Gastroesophageal sphincter (tissue), 4 donors: ENCODE measurements around the gene PRDM13. TPM values are rescaled to one million over a fixed set of nuclear protein-coding genes. Genes with fewer than 3 reads are reported as not detected.
A peak's percentile ranks its signal among the peaks of the same experiment; 100 is the strongest.

Source experiments
- ATAC-seq: fragments of 150-250 bp; one replicate; pipeline ENCODE4 v1.9.1; 2016; ENCODE audit warnings: mild to moderate bottlenecking, moderate library complexity
- H3K27ac ChIP-seq, 4 donors: fragments of 200-600 bp; sonication (generic) in 3 of 4; 1 replicate in 3 of 4; 2 replicates in 1 of 4; pipeline ENCODE4 v1.5.1; 2016 to 2019
- H3K27me3 ChIP-seq: fragments of 200-600 bp; sonication (generic); one replicate; pipeline ENCODE4 v1.5.1; 2019
- H3K36me3 ChIP-seq, 2 donors: fragments of 200-600 bp; sonication (generic); one replicate each; pipeline ENCODE4 v1.5.1; 2019; ENCODE audit warnings: control low read depth in 1 of 2
- H3K4me1 ChIP-seq, 3 donors: fragments of 200-600 bp; sonication (generic); 1 replicate in 2 of 3; 2 replicates in 1 of 3; pipeline ENCODE4 v1.5.1; 2016 to 2019; ENCODE audit warnings: control low read depth in 2 of 3
- H3K4me3 ChIP-seq, 2 donors: fragments of 200-600 bp; sonication (generic); one replicate each; pipeline ENCODE4 v1.5.1; 2019; ENCODE audit warnings: mild to moderate bottlenecking in 1 of 2, moderate library complexity in 1 of 2
- H3K9me3 ChIP-seq, 3 donors: fragments of 200-600 bp; sonication (generic); one replicate each; pipeline ENCODE4 v1.5.1; 2017 to 2019; ENCODE audit warnings: control low read depth in 2 of 3
- CTCF ChIP-seq, 4 experiments: fragments of 200-600 bp in 2 of 4; fragments of 450-650 bp in 2 of 4; sonication (generic) in 1 of 4; IDR thresholded peaks; one replicate each; pipeline ENCODE4 v1.5.1; 2017 to 2019; ENCODE audit warnings: antibody characterized with exemption in 4 of 4, mild to moderate bottlenecking in 2 of 4, moderate library complexity in 2 of 4
- EP300 ChIP-seq: sonication (generic); formaldehyde crosslinking; IDR thresholded peaks from one replicate; pipeline ENCODE4 v1.6.1; 2017; ENCODE audit warnings: antibody characterized with exemption, mild to moderate bottlenecking
- POLR2A ChIP-seq, 2 donors: fragments of 450-650 bp; IDR thresholded peaks; one replicate each; pipeline ENCODE4 v1.6.1; 2017; ENCODE audit warnings: antibody characterized with exemption in 2 of 2, mild to moderate bottlenecking in 2 of 2, moderate library complexity in 1 of 2
- POLR2AphosphoS5 ChIP-seq: sonication (generic); formaldehyde crosslinking; IDR thresholded peaks from one replicate; pipeline ENCODE4 v1.6.1; 2017; ENCODE audit warnings: antibody characterized with exemption
- WGBS, 2 donors: methylation state at CpG; one replicate each; pipeline ENCODE4 v1.1.5; 2018; ENCODE audit warnings: low coverage in 1 of 2; 5-methylcytosine and 5-hydroxymethylcytosine counted together
- total RNA-seq, 4 donors: library from RNA; depleted of rRNA; stranded (reverse); fragments of >200 nt; gene quantifications; one replicate each; pipeline ENCODE4 v1.1.0, GENCODE V29; 2016

The PRDM13 gene
- total RNA-seq, 4 donors from 2014 or later = not detected

- H3K9me3 ChIP-seq = no peaks in the 10 kb centered on the region
- no peak for ATAC-seq
- no peak for TF ChIP-seq EP300
- TF ChIP-seq CTCF (IDR thresholded peaks at IDR 0.05) = no peak
- TF ChIP-seq POLR2AphosphoS5 = no peak
- no peak for TF ChIP-seq POLR2A (IDR thresholded peaks at IDR 0.05)
- peaks cover 100% of the 10 kb centered on the region for H3K27me3 ChIP-seq
- H3K36me3 ChIP-seq = no peaks in the 10 kb centered on the region
- peak overlapping the region in 1 of 2 donors; percentile 46 for H3K4me3 ChIP-seq
- WGBS, 2 donors = 11 to 15% methylated on average over 16 to 20 of the region's 31 CpGs
- no peak overlapping the region for H3K27ac ChIP-seq
- peaks cover 0 to 57% (median 18%) of the 10 kb centered on the region in 3 donors for H3K4me1 ChIP-seq
Observed at GRCh38 chr6:99604166-99605073, 2.2 kb upstream of the PRDM13 start.

DNA sequence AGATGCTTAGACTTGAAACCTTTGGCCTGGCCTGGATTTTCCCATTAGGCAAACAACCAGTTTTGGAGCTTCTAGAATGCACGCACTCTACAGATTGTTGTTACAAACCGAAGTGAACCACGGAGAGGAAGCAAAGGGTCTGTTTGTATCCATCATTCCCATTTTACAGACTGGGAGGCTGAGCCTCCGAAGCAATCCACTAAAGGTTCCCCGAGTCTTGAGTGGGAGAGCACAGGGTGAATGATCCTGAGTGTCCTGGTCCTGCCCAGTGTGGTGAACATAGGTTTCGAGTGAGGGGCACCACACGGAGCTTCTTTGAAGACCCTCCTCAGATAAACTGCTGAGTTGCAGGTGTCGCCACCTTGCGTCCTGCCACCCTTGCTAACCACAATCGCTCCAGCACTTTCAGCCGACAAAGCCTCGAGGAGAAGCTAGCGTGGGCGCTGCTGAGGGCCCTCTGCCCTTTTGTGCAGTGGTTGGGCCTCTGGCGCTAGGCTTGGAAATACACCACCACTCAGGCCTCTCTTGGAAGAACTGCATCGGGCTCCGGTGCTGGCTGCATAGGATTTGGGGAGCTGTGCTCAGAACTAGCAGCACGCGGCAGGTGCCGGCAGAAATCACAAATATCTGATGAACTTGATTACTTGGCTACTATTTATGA, 1.4 kb upstream of the PRDM13 start:
- TF ChIP-seq EP300 (no peak), POLR2AphosphoS5 (no peak), CTCF (IDR thresholded peaks at IDR 0.05) (no peak), POLR2A (IDR thresholded peaks at IDR 0.05) (no peak)
- no peak overlapping the region for H3K4me3 ChIP-seq
- 20% methylated on average over 1 to 4 of the region's 20 CpGs for WGBS, 2 donors
- no peaks in the 10 kb centered on the region for H3K9me3 ChIP-seq
- H3K27me3 ChIP-seq = peaks cover 100% of the 10 kb centered on the region
- peaks cover 0 to 57% (median 18%) of the 10 kb centered on the region in 3 donors for H3K4me1 ChIP-seq
- no peaks in the 10 kb centered on the region for H3K36me3 ChIP-seq
- no peak overlapping the region for H3K27ac ChIP-seq
- ATAC-seq = no peak

DNA sequence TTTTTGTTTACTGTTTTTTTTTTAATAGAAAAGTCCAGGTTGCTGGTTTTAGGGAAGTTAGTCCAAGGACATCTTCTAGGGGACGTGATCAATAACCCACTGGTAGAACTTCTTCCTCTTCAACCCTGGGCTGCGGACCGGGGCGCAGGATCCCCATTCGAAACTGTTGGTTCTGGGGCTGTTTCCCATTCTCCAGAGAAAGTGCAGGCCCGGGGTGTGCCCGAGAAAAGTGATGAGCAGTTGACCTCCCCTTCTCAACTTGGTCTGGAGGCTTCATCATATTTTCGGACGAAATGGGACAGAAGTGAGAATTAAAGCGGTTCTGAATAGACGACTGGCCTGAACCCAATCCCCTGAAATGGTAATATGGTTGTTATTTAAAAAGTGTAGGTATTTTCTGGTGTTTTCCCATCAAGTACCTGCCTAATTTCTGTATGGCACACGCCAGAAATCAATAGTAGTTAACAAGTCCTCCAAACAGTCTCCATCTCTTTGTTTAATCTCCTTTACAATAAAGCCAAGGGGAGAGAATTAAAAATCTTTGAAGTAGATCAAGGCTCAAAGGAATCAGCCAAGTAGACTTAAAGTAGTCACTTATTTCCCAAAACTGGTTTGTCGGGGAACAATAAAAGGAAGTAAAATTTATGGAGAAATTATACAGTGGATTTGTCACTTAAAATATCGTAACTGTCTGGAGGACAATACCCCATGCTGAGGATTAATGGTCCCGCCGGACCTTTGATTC, 550 bp upstream of the PRDM13 start:
- H3K27me3 ChIP-seq = peaks cover 100% of the 10 kb centered on the region
- WGBS, 2 donors = 2 to 5% methylated on average over 9 to 15 of the region's 16 CpGs
- H3K4me1 ChIP-seq = peaks cover 0 to 57% (median 18%) of the 10 kb centered on the region in 3 donors
- H3K27ac ChIP-seq = no peak overlapping the region
- no peak overlapping the region for H3K4me3 ChIP-seq
- no peaks in the 10 kb centered on the region for H3K9me3 ChIP-seq
- no peak for ATAC-seq
- no peaks in the 10 kb centered on the region for H3K36me3 ChIP-seq
- TF ChIP-seq POLR2A (IDR thresholded peaks at IDR 0.05) (no peak), POLR2AphosphoS5 (no peak), EP300 (no peak), CTCF (IDR thresholded peaks at IDR 0.05) (no peak)

GRCh38 chr6:99607416-99608036, 893 bp downstream of the PRDM13 start:
- H3K36me3 ChIP-seq = no peaks in the 10 kb centered on the region
- H3K9me3 ChIP-seq = no peaks in the 10 kb centered on the region
- H3K27me3 ChIP-seq = peaks cover 100% of the 10 kb centered on the region
- 0 to 20% methylated on average over 1 to 2 of the region's 34 CpGs for WGBS, 2 donors
- H3K4me1 ChIP-seq = peaks cover 0 to 55% (median 18%) of the 10 kb centered on the region in 3 donors
- ATAC-seq = no peak
- H3K27ac ChIP-seq = no peak overlapping the region
- no peak overlapping the region for H3K4me3 ChIP-seq
- TF ChIP-seq CTCF (IDR thresholded peaks at IDR 0.05) = no peak
- TF ChIP-seq EP300 = no peak
- no peak for TF ChIP-seq POLR2AphosphoS5
- no peak for TF ChIP-seq POLR2A (IDR thresholded peaks at IDR 0.05)
